Glutamatergic neuron (in vitro differentiated cells): ENCODE measurements around the gene ZNF182. TPM values are rescaled to one million over a fixed set of nuclear protein-coding genes. Genes with fewer than 3 reads are reported as not detected.
"Not testable (repeated sequence)": the region's sequence is repeated elsewhere in the genome, so short reads cannot be mapped to it uniquely, and the experiment has no call there.

Experiments used
- DNase-seq: peaks from one replicate; pipeline ENCODE4 v3.0.0; 2022
- H3K27ac Mint-ChIP-seq: one replicate; pipeline ENCODE4 v1.8.0; 2020; ENCODE audit warnings: mild to moderate bottlenecking, mixed read lengths, inconsistent platforms; ENCODE audit not compliant: unreplicated experiment
- H3K27me3 Mint-ChIP-seq: one replicate; pipeline ENCODE4 v1.8.0; 2020; ENCODE audit warnings: mild to moderate bottlenecking, moderate library complexity, mixed read lengths, inconsistent platforms; ENCODE audit not compliant: unreplicated experiment
- H3K36me3 Mint-ChIP-seq: one replicate; pipeline ENCODE4 v1.8.0; 2020; ENCODE audit warnings: mild to moderate bottlenecking, mixed read lengths, inconsistent platforms; ENCODE audit not compliant: unreplicated experiment
- H3K4me1 Mint-ChIP-seq: one replicate; pipeline ENCODE4 v1.8.0; 2020; ENCODE audit warnings: mild to moderate bottlenecking, low read depth, mixed read lengths, inconsistent platforms; ENCODE audit not compliant: unreplicated experiment
- H3K4me3 Mint-ChIP-seq: one replicate; pipeline ENCODE4 v1.8.0; 2020; ENCODE audit warnings: mild to moderate bottlenecking, mixed read lengths, inconsistent platforms; ENCODE audit not compliant: unreplicated experiment
- H3K9me3 Mint-ChIP-seq: one replicate; pipeline ENCODE4 v1.8.0; 2020; ENCODE audit warnings: mild to moderate bottlenecking, moderate library complexity, mixed read lengths, inconsistent platforms; ENCODE audit not compliant: unreplicated experiment
- total RNA-seq: library from RNA; stranded (reverse); fragmentation: NEBNext Ultra II Directional; extraction: Animal tissue kit (Norgen Biotek cat#: 25700); gene quantifications from one replicate; pipeline ENCODE4 v1.2.1, GENCODE V29; 2021; ENCODE audit not compliant: unreplicated experiment
- TF ChIP-seq, protein P1 (sequence below): fragments of 200-600 bp; sonication (generic); IDR thresholded peaks from one replicate; pipeline ENCODE4 v1.5.0; 2021; ENCODE audit not compliant: partially characterized antibody, unreplicated experiment

Gene ZNF182
- total RNA-seq, 1 donor from 2014 or later = 7.8 TPM

DNA sequence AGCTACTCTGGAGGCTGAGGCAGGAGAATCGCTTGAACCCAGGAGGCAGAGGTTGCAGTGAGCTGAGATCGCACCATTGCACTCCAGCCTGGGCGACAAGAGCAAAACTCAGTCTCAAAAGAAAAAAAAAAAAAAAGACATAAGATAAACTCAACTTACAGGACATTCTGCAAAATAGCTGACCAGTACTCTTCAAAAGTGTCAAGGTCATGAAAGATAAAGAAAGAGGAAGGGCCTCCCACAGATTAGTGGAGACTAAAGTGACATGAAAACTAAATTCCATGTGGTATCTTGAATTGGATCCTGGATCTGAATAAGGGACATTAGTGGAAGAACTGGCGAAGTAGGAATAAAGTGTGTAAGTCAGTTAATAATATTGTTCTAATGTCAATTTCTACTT lies 63.3 kb downstream of the ZNF182 start:
- no peaks in the 10 kb centered on the region for H3K27me3 Mint-ChIP-seq
- no peaks in the 10 kb centered on the region for H3K36me3 Mint-ChIP-seq
- H3K4me1 Mint-ChIP-seq = no peaks in the 10 kb centered on the region
- H3K27ac Mint-ChIP-seq = no peak overlapping the region
- H3K4me3 Mint-ChIP-seq = no peak overlapping the region
- DNase-seq = no peak
- H3K9me3 Mint-ChIP-seq = no peaks in the 10 kb centered on the region
- TF ChIP-seq, protein P1, sequence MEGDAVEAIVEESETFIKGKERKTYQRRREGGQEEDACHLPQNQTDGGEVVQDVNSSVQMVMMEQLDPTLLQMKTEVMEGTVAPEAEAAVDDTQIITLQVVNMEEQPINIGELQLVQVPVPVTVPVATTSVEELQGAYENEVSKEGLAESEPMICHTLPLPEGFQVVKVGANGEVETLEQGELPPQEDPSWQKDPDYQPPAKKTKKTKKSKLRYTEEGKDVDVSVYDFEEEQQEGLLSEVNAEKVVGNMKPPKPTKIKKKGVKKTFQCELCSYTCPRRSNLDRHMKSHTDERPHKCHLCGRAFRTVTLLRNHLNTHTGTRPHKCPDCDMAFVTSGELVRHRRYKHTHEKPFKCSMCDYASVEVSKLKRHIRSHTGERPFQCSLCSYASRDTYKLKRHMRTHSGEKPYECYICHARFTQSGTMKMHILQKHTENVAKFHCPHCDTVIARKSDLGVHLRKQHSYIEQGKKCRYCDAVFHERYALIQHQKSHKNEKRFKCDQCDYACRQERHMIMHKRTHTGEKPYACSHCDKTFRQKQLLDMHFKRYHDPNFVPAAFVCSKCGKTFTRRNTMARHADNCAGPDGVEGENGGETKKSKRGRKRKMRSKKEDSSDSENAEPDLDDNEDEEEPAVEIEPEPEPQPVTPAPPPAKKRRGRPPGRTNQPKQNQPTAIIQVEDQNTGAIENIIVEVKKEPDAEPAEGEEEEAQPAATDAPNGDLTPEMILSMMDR = no peak

DNA sequence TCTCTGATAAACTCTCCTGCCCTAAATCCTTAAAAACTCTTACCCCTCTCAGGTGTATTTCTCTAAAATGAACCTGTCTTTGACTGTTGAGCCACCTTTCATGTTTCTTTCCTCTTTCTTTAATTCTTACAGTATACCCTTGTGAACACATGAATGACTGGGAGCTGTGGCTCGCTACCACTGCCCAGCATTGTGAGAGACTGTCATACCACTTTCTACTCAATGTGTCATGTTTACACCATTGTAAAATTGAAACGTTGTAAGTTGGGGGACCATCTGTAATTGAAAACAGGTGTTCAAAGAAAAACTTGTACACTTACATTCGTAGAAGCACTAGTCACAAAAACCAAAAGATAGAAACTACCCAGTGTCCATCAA lies 66.9 kb downstream of the ZNF182 start:
- no peaks in the 10 kb centered on the region for H3K9me3 Mint-ChIP-seq
- no peak overlapping the region for H3K4me3 Mint-ChIP-seq
- H3K27me3 Mint-ChIP-seq = no peaks in the 10 kb centered on the region
- TF ChIP-seq, protein P1 = no peak
- H3K4me1 Mint-ChIP-seq = no peaks in the 10 kb centered on the region
- H3K27ac Mint-ChIP-seq = no peak overlapping the region
- H3K36me3 Mint-ChIP-seq = no peaks in the 10 kb centered on the region
- no peak for DNase-seq

DNA sequence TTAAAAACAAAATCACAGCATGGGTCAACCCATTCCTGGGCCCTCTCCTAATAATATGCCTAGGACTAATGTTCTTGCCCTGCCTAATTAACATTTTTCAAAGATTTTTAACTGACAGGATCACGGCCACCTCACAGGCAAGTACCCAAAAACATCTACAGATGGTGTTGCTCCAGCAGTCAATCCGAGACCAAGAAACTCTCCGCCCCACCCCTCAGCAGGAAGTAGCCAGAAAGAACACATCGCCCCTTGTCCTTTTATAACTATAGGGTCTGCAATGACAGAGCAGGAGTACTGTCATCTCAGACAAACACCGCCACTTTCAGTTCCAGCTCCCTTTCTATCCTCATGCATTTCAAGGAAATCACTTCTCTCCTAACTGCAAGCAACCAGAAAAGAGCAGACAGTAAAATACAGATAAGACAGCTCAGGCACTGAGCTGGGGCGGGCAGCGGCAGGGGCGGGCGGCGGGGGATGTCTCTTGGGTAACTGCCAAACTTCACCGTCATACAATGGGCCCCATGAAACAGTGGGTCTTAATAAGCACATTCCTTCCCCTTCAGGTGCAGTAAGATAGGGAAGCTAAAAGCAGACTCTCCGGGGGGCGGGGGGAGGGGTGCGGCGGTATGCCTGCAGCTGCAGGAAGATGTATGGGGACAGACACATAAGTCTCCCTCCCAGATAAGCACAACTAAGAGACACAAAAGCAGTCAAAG lies 67.4 kb downstream of the ZNF182 start:
- Mint-ChIP-seq H3K9me3 (no peaks in the 10 kb centered on the region), H3K27me3 (no peaks in the 10 kb centered on the region), H3K27ac (no peak overlapping the region), H3K4me3 (no peak overlapping the region), H3K4me1 (no peaks in the 10 kb centered on the region), H3K36me3 (no peaks in the 10 kb centered on the region)
- TF ChIP-seq, protein P1 = no peak
- no peak for DNase-seq

DNA sequence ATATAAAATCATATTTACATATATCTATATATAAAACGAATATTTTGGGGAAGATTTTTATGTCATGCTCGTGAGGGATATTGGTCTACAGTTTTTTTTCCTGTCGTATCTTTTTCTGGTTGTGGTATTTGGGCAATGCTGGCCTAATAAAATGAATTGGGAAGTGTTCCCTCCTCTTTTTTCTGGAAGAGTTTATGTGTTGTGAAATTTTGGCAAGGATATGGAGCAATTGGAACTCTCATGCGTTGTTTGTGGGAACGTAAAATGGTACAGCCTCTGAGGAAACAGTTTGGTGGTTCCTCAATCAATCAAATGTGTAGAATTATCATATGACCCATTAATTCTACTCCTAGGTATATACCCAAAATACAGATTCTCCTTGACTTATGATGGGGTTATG lies 69.8 kb downstream of the ZNF182 start:
- TF ChIP-seq, protein P1 = no peak
- no peak overlapping the region for H3K4me3 Mint-ChIP-seq
- no peak for DNase-seq
- H3K27ac Mint-ChIP-seq = no peak overlapping the region
- no peaks in the 10 kb centered on the region for H3K27me3 Mint-ChIP-seq
- no peaks in the 10 kb centered on the region for H3K9me3 Mint-ChIP-seq
- no peaks in the 10 kb centered on the region for H3K4me1 Mint-ChIP-seq
- H3K36me3 Mint-ChIP-seq = no peaks in the 10 kb centered on the region

DNA sequence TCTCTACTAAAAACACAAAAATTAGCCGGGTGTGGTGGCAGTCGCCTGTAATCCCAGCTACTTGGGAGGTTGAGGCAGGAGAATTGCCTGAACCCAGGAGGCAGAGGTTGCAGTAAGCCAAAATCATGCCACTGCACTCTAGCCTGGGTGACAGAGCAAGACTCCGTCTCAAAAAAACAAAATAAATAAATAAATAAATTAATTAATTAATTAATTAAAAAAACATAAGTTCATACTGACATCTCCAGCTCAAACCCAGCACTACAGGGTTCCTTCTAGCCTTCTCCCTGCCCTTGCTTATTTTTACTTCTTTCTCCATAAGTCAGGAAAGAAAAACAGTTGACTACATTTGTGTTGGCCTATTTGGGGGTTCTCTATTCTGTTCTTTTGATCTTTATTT lies 71.8 kb downstream of the ZNF182 start:
- H3K4me3 Mint-ChIP-seq, H3K27me3 Mint-ChIP-seq, H3K4me1 Mint-ChIP-seq, H3K9me3 Mint-ChIP-seq, DNase-seq, H3K27ac Mint-ChIP-seq, H3K36me3 Mint-ChIP-seq: not testable (repeated sequence)
